GM12892 (cell line): Measurements from ENCODE around the gene NKPD1.

Experiments
- POLR2A ChIP-seq: IDR thresholded peaks from 2 replicates; pipeline ENCODE4 v1.6.1; 2011; ENCODE audit warnings: low read depth, low read length, control low read depth
- TAF1 ChIP-seq: IDR thresholded peaks from 2 replicates; pipeline ENCODE4 v1.6.1; 2011; ENCODE audit warnings: low read depth, mild to moderate bottlenecking, control low read depth, low read length, borderline replicate concordance

- no peak for TF ChIP-seq POLR2A
- no peak for TF ChIP-seq TAF1
These were observed 8.8 kb downstream of the NKPD1 start for GRCh38 chr19:45151821-45152503.
